ENCODE results near the gene METTL25B. TPM values are rescaled to one million over a fixed set of nuclear protein-coding genes. Genes with fewer than 3 reads are reported as not detected.

METTL25B gene
- total and polyA plus RNA-seq, 2 experiments from 2014 or later = 19.5 to 25.4 TPM

- Histone ChIP-seq H3K27me3 (no peaks in the 10 kb centered on the region), H3K27ac (no peak overlapping the region), H3K36me3 (peaks cover 18% of the 10 kb centered on the region), H3K4me1 (ENCODE audit: low read depth) (peaks cover 30% of the 10 kb centered on the region), H3K9me3 (ENCODE audit: low read depth) (no peaks in the 10 kb centered on the region), H3K4me3 (peak overlapping the region; percentile 77)
- no peak for DNase-seq (ENCODE audit: low read depth in 1 of 2, low spot score in 1 of 2)
- TF ChIP-seq CTCF (IDR thresholded peaks at IDR 0.05; ENCODE audit: low read depth, low read length) = no peak
Measured at GRCh38 chr1:156703741-156704140, 24.5 kb upstream of the METTL25B start.

- peaks cover 15% of the 10 kb centered on the region for H3K36me3 ChIP-seq
- TF ChIP-seq CTCF (IDR thresholded peaks at IDR 0.05; ENCODE audit: low read depth, low read length) = no peak
- H3K27ac ChIP-seq = peak overlapping the region; percentile 80
- peak overlapping the region; percentile 77 for H3K4me3 ChIP-seq
- no peaks in the 10 kb centered on the region for H3K9me3 ChIP-seq (ENCODE audit: low read depth)
- no peaks in the 10 kb centered on the region for H3K27me3 ChIP-seq
- no peak for DNase-seq (ENCODE audit: low read depth in 1 of 2, low spot score in 1 of 2)
- H3K4me1 ChIP-seq (ENCODE audit: low read depth) = peaks cover 35% of the 10 kb centered on the region
Measured at GRCh38 chr1:156704166-156704711, 24.0 kb upstream of the METTL25B start.

GRCh38 chr1:156704930-156705320 is 23.3 kb upstream of the METTL25B start:
- H3K27ac ChIP-seq = peak overlapping the region; percentile 80

DNA sequence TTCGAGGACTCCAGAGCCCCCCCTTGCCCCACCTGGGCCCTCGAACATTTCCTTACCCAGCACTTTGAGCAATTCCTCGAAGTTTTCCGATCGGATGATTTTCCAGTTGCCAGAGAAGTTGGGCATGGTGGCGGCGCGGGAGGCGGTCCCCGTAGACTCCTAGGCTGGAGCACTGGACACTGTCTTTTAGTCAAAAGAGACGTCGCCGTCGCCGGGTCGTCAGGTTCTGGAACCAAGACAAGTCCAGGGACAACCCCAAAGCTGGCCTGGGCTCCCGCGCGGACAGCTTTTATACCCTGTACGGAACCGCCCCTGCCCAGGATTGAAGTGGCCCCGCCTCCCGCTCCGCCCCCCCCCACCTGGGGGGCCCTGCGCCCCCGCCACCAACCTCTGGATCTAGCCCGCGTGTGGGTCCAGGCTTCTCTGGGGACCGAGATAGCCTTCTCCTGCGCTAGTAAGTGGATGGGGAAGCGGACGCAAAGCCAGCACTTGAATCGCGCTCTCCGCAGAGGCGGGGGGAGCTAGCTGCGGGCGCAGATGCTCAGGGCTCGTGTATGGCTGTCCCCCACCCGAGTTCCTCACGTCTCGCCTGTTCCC is 22.9 kb upstream of the METTL25B start, which contains the start of gene CRABP2:
Gene CRABP2 (minus strand): TSS at position 263 of the 597 bp plus-strand sequence. CDS start 137 bp downstream, at position 126.
- no peaks in the 10 kb centered on the region for H3K9me3 ChIP-seq (ENCODE audit: low read depth)
- H3K4me1 ChIP-seq (ENCODE audit: low read depth) = peaks cover 47% of the 10 kb centered on the region
- no peaks in the 10 kb centered on the region for H3K27me3 ChIP-seq
- peaks cover 4% of the 10 kb centered on the region for H3K36me3 ChIP-seq
- TF ChIP-seq CTCF (IDR thresholded peaks at IDR 0.05; ENCODE audit: low read depth, low read length) = no peak
- H3K4me3 ChIP-seq = peak within 1 kb of the TSS; percentile 77
- H3K27ac ChIP-seq = peak within 1 kb of the TSS; percentile 80
- DNase-seq (ENCODE audit: low read depth in 1 of 2, low spot score in 1 of 2) = peak; percentile 53 to 86

More at GRCh38 chr1:156704930-156705320, 23.3 kb upstream of the METTL25B start:
- DNase-seq (ENCODE audit: low read depth in 1 of 2, low spot score in 1 of 2) = peak in 1 of 2 donors; percentile 67
- no peak for TF ChIP-seq CTCF (IDR thresholded peaks at IDR 0.05; ENCODE audit: low read depth, low read length)
- Histone ChIP-seq H3K36me3 (peaks cover 9% of the 10 kb centered on the region), H3K9me3 (ENCODE audit: low read depth) (no peaks in the 10 kb centered on the region), H3K4me1 (ENCODE audit: low read depth) (peaks cover 42% of the 10 kb centered on the region), H3K27me3 (no peaks in the 10 kb centered on the region), H3K4me3 (peak overlapping the region; percentile 77)

DNA sequence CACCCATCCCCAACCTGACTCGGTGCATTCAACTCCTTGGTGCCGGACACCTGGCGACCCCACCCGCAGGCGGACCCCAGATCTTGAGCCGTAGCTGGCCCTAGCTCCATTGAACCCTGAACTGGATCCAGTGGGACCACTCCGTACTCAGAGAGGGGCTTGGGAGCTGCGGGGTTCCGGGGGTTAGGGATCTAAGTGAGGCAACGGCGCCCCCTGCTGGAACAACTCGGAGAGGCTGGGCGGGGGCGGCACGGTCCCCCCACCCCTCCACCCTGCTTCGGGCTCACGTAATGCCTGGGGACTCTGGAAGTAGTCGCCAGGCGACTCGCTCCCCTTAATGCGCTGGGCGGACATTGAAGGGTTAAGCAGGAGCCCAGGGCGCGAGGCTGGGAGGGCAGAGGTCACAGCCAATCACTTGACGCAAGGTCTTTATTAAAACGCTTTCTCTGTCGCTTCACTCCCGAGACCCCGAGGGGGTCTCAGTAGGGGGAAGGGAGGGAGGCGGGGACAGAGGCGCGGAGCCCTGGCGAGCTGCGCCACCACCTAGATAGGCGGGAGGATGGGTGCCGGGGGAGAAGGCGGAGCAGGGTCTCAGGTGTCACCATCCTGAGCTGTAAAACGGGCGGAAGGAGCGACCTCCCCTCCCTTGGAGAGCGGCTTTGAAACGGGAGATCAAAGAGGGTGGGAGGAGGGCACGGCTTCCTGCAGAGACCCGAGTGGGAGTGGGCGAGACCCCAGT is 22.2 kb upstream of the METTL25B start:
- Histone ChIP-seq H3K27ac (peak overlapping the region; percentile 80), H3K36me3 (no peaks in the 10 kb centered on the region), H3K4me1 (ENCODE audit: low read depth) (peaks cover 54% of the 10 kb centered on the region), H3K9me3 (ENCODE audit: low read depth) (no peaks in the 10 kb centered on the region), H3K27me3 (no peaks in the 10 kb centered on the region), H3K4me3 (peak overlapping the region; percentile 77)
- DNase-seq (ENCODE audit: low read depth in 1 of 2, low spot score in 1 of 2) = peak; percentile 71 to 85
- TF ChIP-seq CTCF (IDR thresholded peaks at IDR 0.05; ENCODE audit: low read depth, low read length) = peak; percentile 79

Data from cardiac muscle cell (in vitro differentiated cells and primary cell).